Renal cortical epithelial cell (primary cell): ENCODE data around the gene PACRGL. TPM values are rescaled to one million over a fixed set of nuclear protein-coding genes. Genes with fewer than 3 reads are reported as not detected.
"Not testable (repeated sequence)": the region's sequence is repeated elsewhere in the genome, so short reads cannot be mapped to it uniquely, and the experiment has no call there.

Experiments
- DNase-seq: peaks from one replicate; pipeline ENCODE4 v3.0.0-alpha.2; 2011; ENCODE audit warnings: low read depth
- total RNA-seq: library from RNA; depleted of rRNA; stranded (reverse); fragments of >200 nt; gene quantifications from 2 replicates; pipeline ENCODE4 v1.2.3, GENCODE V29; 2014

Gene PACRGL
- total RNA-seq, 1 donor from 2014 or later: 38.6 TPM

- no peak for DNase-seq
Observed at GRCh38 chr4:20723463-20723862, 23.2 kb downstream of the PACRGL start.

GRCh38 chr4:20724915-20725314, 24.7 kb downstream of the PACRGL start:
- DNase-seq: no peak

- DNase-seq: no peak
Observed at GRCh38 chr4:20735931-20736330, 35.7 kb downstream of the PACRGL start.

- DNase-seq: not testable (repeated sequence)
Observed at GRCh38 chr4:20746000-20746399, 45.7 kb downstream of the PACRGL start.

- DNase-seq: no peak
Observed at GRCh38 chr4:20752641-20753040, 52.4 kb downstream of the PACRGL start.

- DNase-seq: no peak
Observed at GRCh38 chr4:20754036-20754435, 53.8 kb downstream of the PACRGL start.

GRCh38 chr4:20760053-20760452, 59.8 kb downstream of the PACRGL start:
- no peak for DNase-seq

- no peak for DNase-seq
Observed at GRCh38 chr4:20761382-20761781, 61.1 kb downstream of the PACRGL start.

- no peak for DNase-seq
Observed at GRCh38 chr4:20761826-20762225, 61.6 kb downstream of the PACRGL start.

- peak; percentile 12 for DNase-seq
Observed at GRCh38 chr4:20764366-20764992, 64.2 kb downstream of the PACRGL start.

- peak; percentile 63 for DNase-seq
Observed at GRCh38 chr4:20773144-20773997, 73.1 kb downstream of the PACRGL start.

- DNase-seq: no peak
Observed at GRCh38 chr4:20778896-20779295, 78.6 kb downstream of the PACRGL start.

- not testable (repeated sequence) for DNase-seq
Observed at GRCh38 chr4:20783134-20783533, 82.9 kb downstream of the PACRGL start.

- no peak for DNase-seq
Observed at GRCh38 chr4:20787940-20788665, 87.8 kb downstream of the PACRGL start.
